22Rv1 (cell line): ENCODE results near the gene OR1S1.

Experiments
- CTCF ChIP-seq: fragments of 450-650 bp; IDR thresholded peaks from 2 replicates; pipeline ENCODE4 v1.5.1; 2017; ENCODE audit warnings: mild to moderate bottlenecking
- ZFX ChIP-seq: fragments of 450-650 bp; IDR thresholded peaks from 2 replicates; pipeline ENCODE4 v1.6.1; 2017; ENCODE audit warnings: antibody characterized with exemption, borderline replicate concordance

- TF ChIP-seq CTCF (no peak), ZFX (no peak)
Observed at GRCh38 chr11:58192229-58192628, 20.3 kb upstream of the OR1S1 start.
